Activated naive CD8-positive, alpha-beta T cell treated with anti-CD3 and anti-CD28 coated beads for 36 hours (primary cell): ENCODE data around the gene CEP78. TPM values are rescaled to one million over a fixed set of nuclear protein-coding genes. Genes with fewer than 3 reads are reported as not detected.

ENCODE experiments used
- DNase-seq: peaks from one replicate; pipeline ENCODE4 v3.0.0; 2021
- H3K27ac Mint-ChIP-seq: one replicate; pipeline ENCODE4 v1.8.0; 2022; ENCODE audit warnings: mild to moderate bottlenecking, moderate library complexity, mixed read lengths
- H3K27me3 Mint-ChIP-seq: one replicate; pipeline ENCODE4 v1.8.0; 2022; ENCODE audit warnings: mild to moderate bottlenecking, mixed read lengths
- H3K36me3 Mint-ChIP-seq: one replicate; pipeline ENCODE4 v1.8.0; 2021; ENCODE audit warnings: mild to moderate bottlenecking, mixed read lengths
- H3K4me1 Mint-ChIP-seq: one replicate; pipeline ENCODE4 v1.8.0; 2021; ENCODE audit warnings: mixed read lengths
- H3K4me3 Mint-ChIP-seq: one replicate; pipeline ENCODE4 v1.8.0; 2022; ENCODE audit warnings: mild to moderate bottlenecking, moderate library complexity, mixed read lengths
- H3K9me3 Mint-ChIP-seq: one replicate; pipeline ENCODE4 v1.8.0; 2022; ENCODE audit warnings: mixed read lengths
- total RNA-seq, 2 experiments: library from RNA; stranded (reverse); gene quantifications; one replicate each; pipeline ENCODE4 v1.2.3, GENCODE V29; 2021

Gene CEP78
- total RNA-seq, 2 experiments from 2014 or later = 41.1 to 41.8 TPM

GRCh38 chr9:78303377-78304062, 67.6 kb downstream of the CEP78 start:
- Mint-ChIP-seq H3K27me3 (no peaks in the 10 kb centered on the region), H3K9me3 (no peaks in the 10 kb centered on the region), H3K4me1 (peaks cover 13% of the 10 kb centered on the region), H3K36me3 (peaks cover 65% of the 10 kb centered on the region), H3K4me3 (no peak overlapping the region), H3K27ac (no peak overlapping the region)
- DNase-seq = no peak

GRCh38 chr9:78304357-78304756, 68.5 kb downstream of the CEP78 start:
- H3K27me3 Mint-ChIP-seq = no peaks in the 10 kb centered on the region
- H3K4me3 Mint-ChIP-seq = no peak overlapping the region
- H3K27ac Mint-ChIP-seq = no peak overlapping the region
- no peaks in the 10 kb centered on the region for H3K9me3 Mint-ChIP-seq
- H3K4me1 Mint-ChIP-seq = peaks cover 10% of the 10 kb centered on the region
- peaks cover 62% of the 10 kb centered on the region for H3K36me3 Mint-ChIP-seq
- no peak for DNase-seq

- Mint-ChIP-seq H3K36me3 (peaks cover 58% of the 10 kb centered on the region), H3K4me3 (no peak overlapping the region), H3K9me3 (no peaks in the 10 kb centered on the region), H3K27me3 (no peaks in the 10 kb centered on the region), H3K4me1 (peaks cover 4% of the 10 kb centered on the region), H3K27ac (no peak overlapping the region)
- no peak for DNase-seq
Measured at GRCh38 chr9:78306222-78307076, 70.6 kb downstream of the CEP78 start.

- Mint-ChIP-seq H3K9me3 (no peaks in the 10 kb centered on the region), H3K27ac (no peak overlapping the region), H3K36me3 (peaks cover 59% of the 10 kb centered on the region), H3K4me1 (peaks cover 4% of the 10 kb centered on the region), H3K4me3 (no peak overlapping the region), H3K27me3 (no peaks in the 10 kb centered on the region)
- DNase-seq = no peak
Measured at GRCh38 chr9:78307360-78307759, 71.5 kb downstream of the CEP78 start.

- no peak for DNase-seq
- Mint-ChIP-seq H3K36me3 (peaks cover 56% of the 10 kb centered on the region), H3K27ac (no peak overlapping the region), H3K4me1 (no peaks in the 10 kb centered on the region), H3K27me3 (no peaks in the 10 kb centered on the region), H3K9me3 (no peaks in the 10 kb centered on the region), H3K4me3 (no peak overlapping the region)
Measured at GRCh38 chr9:78309066-78309465, 73.2 kb downstream of the CEP78 start.

GRCh38 chr9:78311075-78311474, 75.2 kb downstream of the CEP78 start:
- Mint-ChIP-seq H3K4me3 (no peak overlapping the region), H3K36me3 (peaks cover 53% of the 10 kb centered on the region), H3K4me1 (no peaks in the 10 kb centered on the region), H3K27ac (no peak overlapping the region), H3K27me3 (no peaks in the 10 kb centered on the region), H3K9me3 (no peaks in the 10 kb centered on the region)
- DNase-seq = no peak

- Mint-ChIP-seq H3K9me3 (no peaks in the 10 kb centered on the region), H3K4me3 (no peak overlapping the region), H3K36me3 (peaks cover 58% of the 10 kb centered on the region), H3K27ac (no peak overlapping the region), H3K4me1 (no peaks in the 10 kb centered on the region), H3K27me3 (no peaks in the 10 kb centered on the region)
- no peak for DNase-seq
Measured at GRCh38 chr9:78311886-78312524, 76.1 kb downstream of the CEP78 start.

- H3K4me3 Mint-ChIP-seq = no peak overlapping the region
- H3K36me3 Mint-ChIP-seq = peaks cover 65% of the 10 kb centered on the region
- no peak overlapping the region for H3K27ac Mint-ChIP-seq
- no peak for DNase-seq
- no peaks in the 10 kb centered on the region for H3K4me1 Mint-ChIP-seq
- H3K27me3 Mint-ChIP-seq = no peaks in the 10 kb centered on the region
- no peaks in the 10 kb centered on the region for H3K9me3 Mint-ChIP-seq
Measured at GRCh38 chr9:78314550-78314949, 78.7 kb downstream of the CEP78 start.

- H3K27ac Mint-ChIP-seq = no peak overlapping the region
- peaks cover 67% of the 10 kb centered on the region for H3K36me3 Mint-ChIP-seq
- H3K4me1 Mint-ChIP-seq = no peaks in the 10 kb centered on the region
- no peaks in the 10 kb centered on the region for H3K9me3 Mint-ChIP-seq
- no peak for DNase-seq
- H3K4me3 Mint-ChIP-seq = no peak overlapping the region
- no peaks in the 10 kb centered on the region for H3K27me3 Mint-ChIP-seq
Measured at GRCh38 chr9:78314953-78315870, 79.3 kb downstream of the CEP78 start.

- DNase-seq = no peak
- no peaks in the 10 kb centered on the region for H3K4me1 Mint-ChIP-seq
- H3K27me3 Mint-ChIP-seq = no peaks in the 10 kb centered on the region
- no peaks in the 10 kb centered on the region for H3K9me3 Mint-ChIP-seq
- no peak overlapping the region for H3K4me3 Mint-ChIP-seq
- H3K27ac Mint-ChIP-seq = peak overlapping the region; percentile 40
- H3K36me3 Mint-ChIP-seq = peaks cover 76% of the 10 kb centered on the region
Measured at GRCh38 chr9:78316166-78316892, 80.5 kb downstream of the CEP78 start.

GRCh38 chr9:78319197-78320029, 83.5 kb downstream of the CEP78 start:
- H3K4me3 Mint-ChIP-seq = no peak overlapping the region
- no peak overlapping the region for H3K27ac Mint-ChIP-seq
- peaks cover 78% of the 10 kb centered on the region for H3K36me3 Mint-ChIP-seq
- no peak for DNase-seq
- H3K27me3 Mint-ChIP-seq = no peaks in the 10 kb centered on the region
- no peaks in the 10 kb centered on the region for H3K9me3 Mint-ChIP-seq
- H3K4me1 Mint-ChIP-seq = no peaks in the 10 kb centered on the region

- Mint-ChIP-seq H3K27ac (no peak overlapping the region), H3K27me3 (no peaks in the 10 kb centered on the region), H3K4me1 (peaks cover under 1% of the 10 kb centered on the region), H3K4me3 (no peak overlapping the region), H3K9me3 (no peaks in the 10 kb centered on the region), H3K36me3 (peaks cover 81% of the 10 kb centered on the region)
- no peak for DNase-seq
Measured at GRCh38 chr9:78320030-78320693, 84.3 kb downstream of the CEP78 start.

- Mint-ChIP-seq H3K9me3 (no peaks in the 10 kb centered on the region), H3K36me3 (peaks cover 85% of the 10 kb centered on the region), H3K27ac (no peak overlapping the region), H3K27me3 (no peaks in the 10 kb centered on the region), H3K4me3 (no peak overlapping the region), H3K4me1 (peaks cover 4% of the 10 kb centered on the region)
- DNase-seq = no peak
Measured at GRCh38 chr9:78320875-78321496, 85.1 kb downstream of the CEP78 start.
